Naive thymus-derived CD4-positive, alpha-beta T cell (primary cell): ENCODE results near the gene ABHD17C. TPM values are rescaled to one million over a fixed set of nuclear protein-coding genes. Genes with fewer than 3 reads are reported as not detected.

Experiments
- ATAC-seq: fragments of 150-1000 bp; cut with Tn5 transposase; 2 replicates; pipeline ENCODE4 v1.10.0; 2021; ENCODE audit warnings: mild to moderate bottlenecking, moderate library complexity
- CTCF ChIA-PET: fragments of 350-600 bp; sonication (Branson Sonifier 250); formaldehyde crosslinking; loops from one replicate; lab custom pipeline; 2021; ENCODE audit warnings: antibody characterized with exemption; lab: Charles Lee
- POLR2A ChIA-PET: fragments of 350-600 bp; sonication (Branson Sonifier 250); formaldehyde crosslinking; loops from one replicate; lab custom pipeline; 2021; ENCODE audit warnings: antibody characterized with exemption, inconsistent platforms; lab: Charles Lee
- DNase-seq, 9 donors: peaks; one replicate each; pipeline versions ENCODE4 v3.0.0 to v3.0.0-alpha.2; 2020 to 2022; ENCODE audit warnings: mixed read lengths in 1 of 9
- H3K27ac ChIP-seq: one replicate; pipeline ENCODE4 v1.7.0; 2013; ENCODE audit warnings: mild to moderate bottlenecking, low read depth, low read length, moderate library complexity
- H3K27me3 ChIP-seq, 2 donors: one replicate each; pipeline ENCODE4 v1.7.0; 2013; ENCODE audit warnings: low read length in 2 of 2, mild to moderate bottlenecking in 2 of 2, moderate library complexity in 2 of 2; ENCODE audit not compliant: control insufficient read depth in 2 of 2, insufficient read depth in 2 of 2
- H3K36me3 ChIP-seq, 3 experiments: 1 replicate in 2 of 3; 2 replicates in 1 of 3; pipeline ENCODE4 v1.7.0; 2013; ENCODE audit warnings: low read length in 3 of 3, mild to moderate bottlenecking in 3 of 3, moderate library complexity in 1 of 3; ENCODE audit not compliant: insufficient read depth in 3 of 3, control insufficient read depth in 2 of 3
- H3K4me1 ChIP-seq, 2 donors: one replicate each; pipeline ENCODE4 v1.7.0; 2013; ENCODE audit warnings: low read length in 2 of 2, mild to moderate bottlenecking in 2 of 2, moderate library complexity in 1 of 2; ENCODE audit not compliant: control insufficient read depth in 2 of 2, insufficient read depth in 2 of 2
- H3K4me3 ChIP-seq: 2 replicates; pipeline ENCODE4 v1.7.0; 2013; ENCODE audit warnings: mild to moderate bottlenecking, low read length
- H3K9me3 ChIP-seq, 3 experiments: 1 replicate in 2 of 3; 2 replicates in 1 of 3; pipeline ENCODE4 v1.7.0; 2013; ENCODE audit warnings: low read length in 3 of 3; ENCODE audit not compliant: control insufficient read depth in 2 of 3
- H3K27ac Mint-ChIP-seq, 9 donors: one replicate each; pipeline ENCODE4 v1.8.0; 2020 to 2022; ENCODE audit warnings: mixed read lengths in 9 of 9, mild to moderate bottlenecking in 8 of 9, moderate library complexity in 5 of 9, inconsistent platforms in 2 of 9
- H3K27me3 Mint-ChIP-seq, 5 donors: one replicate each; pipeline ENCODE4 v1.8.0; 2021 to 2022; ENCODE audit warnings: mixed read lengths in 5 of 5, mild to moderate bottlenecking in 1 of 5
- H3K36me3 Mint-ChIP-seq, 5 donors: one replicate each; pipeline ENCODE4 v1.8.0; 2020 to 2022; ENCODE audit warnings: mixed read lengths in 5 of 5, mild to moderate bottlenecking in 3 of 5, inconsistent platforms in 1 of 5
- H3K4me1 Mint-ChIP-seq, 7 donors: one replicate each; pipeline ENCODE4 v1.8.0; 2020 to 2022; ENCODE audit warnings: mixed read lengths in 7 of 7, mild to moderate bottlenecking in 3 of 7, inconsistent platforms in 1 of 7
- H3K4me3 Mint-ChIP-seq, 10 donors: one replicate each; pipeline ENCODE4 v1.8.0; 2020 to 2022; ENCODE audit warnings: mild to moderate bottlenecking in 10 of 10, mixed read lengths in 10 of 10, moderate library complexity in 6 of 10, inconsistent platforms in 2 of 10
- H3K9me3 Mint-ChIP-seq, 11 donors: one replicate each; pipeline ENCODE4 v1.8.0; 2020 to 2022; ENCODE audit warnings: mixed read lengths in 11 of 11, mild to moderate bottlenecking in 4 of 11, inconsistent platforms in 1 of 11, moderate library complexity in 1 of 11
- intact Hi-C, 2 donors: fragments of 100-400 bp; cut with micrococcal nuclease; formaldehyde crosslinking; loops; one replicate each; pipeline ENCODE4 v1.15.1; 2023
- polyA plus RNA-seq, 2 donors: library from polyadenylated mRNA; unstranded; fragments of 300-500 nt; fragmentation: Illumina TruSeq; gene quantifications; one replicate each; pipeline ENCODE4 v1.2.3, GENCODE V29; 2021
- total RNA-seq, 6 experiments: library from RNA in 5 of 6; stranded (reverse) in 5 of 6; gene quantifications; 1 replicate in 5 of 6; 2 replicates in 1 of 6; pipeline ENCODE4 v1.2.3 and lab custom pipeline; 2021 to 2026

The ABHD17C gene
- total and polyA plus RNA-seq, 7 experiments from 2014 or later: 0.26 to 2.8 (median 1.8) TPM

DNA sequence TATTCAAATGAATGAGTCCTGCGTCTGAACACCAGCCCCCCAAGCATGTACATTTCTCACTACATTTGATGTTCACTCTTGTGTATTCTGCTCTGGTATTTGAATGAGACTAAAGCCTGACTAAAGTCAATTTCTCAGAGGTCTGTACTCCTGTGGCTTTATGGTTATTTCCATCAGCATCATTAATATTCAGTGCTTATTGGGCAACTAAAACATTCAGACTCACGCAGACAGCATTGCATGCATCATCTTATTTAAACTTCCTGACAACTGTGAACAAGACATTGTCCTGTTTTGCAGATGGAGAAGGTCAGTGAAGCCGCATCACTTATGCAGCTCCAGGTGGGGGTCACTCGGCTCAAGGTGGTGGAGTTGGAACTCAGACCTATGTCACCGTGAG is 95.1 kb downstream of the ABHD17C start:
- Mint-ChIP-seq H3K36me3 (no peaks in the 10 kb centered on the region), H3K27me3 (peaks cover 17 to 34% (median 27%) of the 10 kb centered on the region in 5 donors), H3K4me3 (no peak overlapping the region), H3K4me1 (peaks cover 0 to 2% (median 0%) of the 10 kb centered on the region in 7 donors), H3K9me3 (peaks cover 0 to 2% (median 0%) of the 10 kb centered on the region in 11 donors), H3K27ac (no peak overlapping the region)
- Histone ChIP-seq H3K9me3 (no peaks in the 10 kb centered on the region), H3K27me3 (peaks cover 0 to 3% of the 10 kb centered on the region in 2 donors), H3K27ac (no peak overlapping the region), H3K36me3 (no peaks in the 10 kb centered on the region), H3K4me3 (no peak overlapping the region), H3K4me1 (no peaks in the 10 kb centered on the region)
- ChIA-PET POLR2A (no interaction called here), CTCF (no interaction called here)
- ATAC-seq (no peak), DNase-seq (no peak)
- intact Hi-C loops: no loop called here

DNA sequence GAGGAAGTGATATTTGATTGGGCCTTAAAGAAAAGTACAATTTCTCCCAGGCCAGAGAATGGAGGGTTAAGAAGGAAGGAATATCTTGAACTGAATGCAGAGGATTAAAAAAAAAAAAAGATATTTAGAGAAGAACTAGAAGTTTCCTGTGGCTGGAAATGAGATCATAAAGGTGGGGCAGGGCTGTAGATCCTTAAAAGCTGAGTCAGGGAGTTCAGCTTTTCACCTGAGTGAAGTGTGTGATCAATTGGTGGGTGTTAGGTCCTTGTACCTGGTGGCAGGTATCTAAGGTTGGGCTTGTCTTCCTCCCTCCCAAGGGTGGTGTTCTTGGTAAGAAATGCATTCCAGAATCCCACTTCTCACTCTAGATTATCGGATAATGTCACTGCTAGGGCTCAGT is 95.9 kb downstream of the ABHD17C start:
- ATAC-seq (no peak), DNase-seq (no peak)
- intact Hi-C loops: no loop called here
- Mint-ChIP-seq H3K9me3 (peaks cover 0 to 3% (median 0%) of the 10 kb centered on the region in 11 donors), H3K4me1 (peaks cover 0 to 2% (median 0%) of the 10 kb centered on the region in 7 donors), H3K27me3 (peaks cover 21 to 35% (median 30%) of the 10 kb centered on the region in 5 donors), H3K4me3 (no peak overlapping the region), H3K27ac (no peak overlapping the region), H3K36me3 (no peaks in the 10 kb centered on the region)
- Histone ChIP-seq H3K9me3 (no peaks in the 10 kb centered on the region), H3K4me3 (no peak overlapping the region), H3K27ac (no peak overlapping the region), H3K36me3 (no peaks in the 10 kb centered on the region), H3K4me1 (no peaks in the 10 kb centered on the region), H3K27me3 (peaks cover 0 to 3% of the 10 kb centered on the region in 2 donors)
- ChIA-PET POLR2A (no interaction called here), CTCF (no interaction called here)

DNA sequence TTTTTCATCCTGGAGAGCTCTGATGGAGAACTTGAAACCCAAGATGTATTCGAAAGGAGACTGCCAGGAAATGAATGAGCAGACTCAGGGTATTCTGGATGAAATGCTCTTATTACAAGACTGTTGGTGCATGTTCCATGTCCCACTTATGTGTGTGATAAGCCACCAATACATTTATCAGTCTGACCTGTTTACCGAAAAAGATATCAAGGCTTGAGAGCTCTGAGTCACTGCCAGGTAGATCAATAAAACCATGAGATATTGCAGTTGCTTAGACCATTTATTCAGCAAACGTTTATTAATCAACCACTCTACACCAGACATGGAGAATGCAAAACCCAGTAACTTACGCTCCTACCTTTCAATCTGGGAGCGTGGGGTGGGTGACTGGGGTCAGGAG is 101.3 kb downstream of the ABHD17C start:
- Histone ChIP-seq H3K27ac (no peak overlapping the region), H3K36me3 (no peaks in the 10 kb centered on the region), H3K4me1 (no peaks in the 10 kb centered on the region), H3K9me3 (no peaks in the 10 kb centered on the region), H3K27me3 (no peaks in the 10 kb centered on the region), H3K4me3 (no peak overlapping the region)
- Mint-ChIP-seq H3K4me3 (no peak overlapping the region), H3K9me3 (peaks cover 0 to 4% (median 0%) of the 10 kb centered on the region in 11 donors), H3K36me3 (no peaks in the 10 kb centered on the region), H3K4me1 (no peaks in the 10 kb centered on the region), H3K27me3 (peaks cover 13 to 29% (median 22%) of the 10 kb centered on the region in 5 donors), H3K27ac (no peak overlapping the region)
- DNase-seq (no peak), ATAC-seq (no peak)
- intact Hi-C loops: no loop called here
- CTCF ChIA-PET: no interaction called here
- POLR2A ChIA-PET: no interaction called here

DNA sequence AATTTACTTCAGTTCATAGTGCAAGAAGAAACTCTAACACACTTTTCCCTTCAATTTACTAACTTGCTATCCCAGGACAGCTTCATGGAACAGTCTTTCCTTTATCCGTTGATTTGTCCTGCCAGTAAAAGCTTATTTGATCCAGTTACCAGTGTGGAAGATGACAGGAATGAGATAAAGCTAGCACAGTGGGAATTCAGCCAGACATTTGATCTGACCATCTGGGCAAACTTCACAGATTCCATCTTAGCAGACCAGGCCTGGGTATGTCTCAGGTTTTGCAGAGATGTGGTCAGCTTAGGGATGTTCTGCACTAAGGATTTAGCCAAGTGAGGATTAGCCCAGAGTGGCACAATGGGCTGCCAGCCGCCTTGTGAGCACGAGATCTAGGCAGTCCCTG is 103.8 kb downstream of the ABHD17C start:
- H3K36me3 ChIP-seq: no peaks in the 10 kb centered on the region
- CTCF ChIA-PET: no interaction called here

DNA sequence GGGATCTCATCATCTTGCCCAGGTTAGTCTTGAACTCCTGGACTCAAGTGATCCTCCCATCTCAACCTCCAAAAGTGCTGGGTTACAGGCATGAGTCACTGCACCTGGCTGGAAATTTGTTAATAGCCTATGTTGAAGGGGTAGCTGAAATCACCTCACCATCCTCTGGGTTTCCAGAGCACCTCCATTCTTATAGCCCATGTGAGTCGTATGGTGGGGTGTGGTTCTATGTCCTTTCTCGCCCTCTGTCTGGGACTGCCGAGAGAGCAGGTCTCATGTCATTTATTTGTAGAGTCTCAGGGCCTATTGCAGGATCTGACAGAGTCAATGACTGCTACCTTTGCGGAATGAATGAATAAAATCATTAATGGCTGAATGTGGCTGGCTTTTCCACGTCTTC is 105.0 kb downstream of the ABHD17C start:
- Histone ChIP-seq H3K9me3 (no peaks in the 10 kb centered on the region), H3K36me3 (no peaks in the 10 kb centered on the region), H3K27ac (no peak overlapping the region), H3K27me3 (no peaks in the 10 kb centered on the region), H3K4me1 (peaks cover 6 to 11% of the 10 kb centered on the region in 2 donors), H3K4me3 (no peak overlapping the region)
- DNase-seq (no peak), ATAC-seq (no peak)
- intact Hi-C loops: no loop called here
- ChIA-PET POLR2A (no interaction called here), CTCF (no interaction called here)
- Mint-ChIP-seq H3K27ac (no peak overlapping the region), H3K4me1 (peaks cover 9 to 23% (median 18%) of the 10 kb centered on the region in 7 donors), H3K9me3 (peaks cover 0 to 4% (median 0%) of the 10 kb centered on the region in 11 donors), H3K4me3 (no peak overlapping the region), H3K27me3 (peaks cover 5 to 15% (median 9%) of the 10 kb centered on the region in 5 donors), H3K36me3 (no peaks in the 10 kb centered on the region)

More for the DNA sequence above, 103.8 kb downstream of the ABHD17C start:
- POLR2A ChIA-PET: no interaction called here
- H3K4me3 Mint-ChIP-seq: no peak overlapping the region
- no peak for DNase-seq
- H3K4me1 ChIP-seq: no peaks in the 10 kb centered on the region
- H3K27ac Mint-ChIP-seq: no peak overlapping the region
- intact Hi-C loops: no loop called here
- H3K4me3 ChIP-seq: no peak overlapping the region
- H3K27me3 Mint-ChIP-seq: peaks cover 5 to 22% (median 13%) of the 10 kb centered on the region in 5 donors
- H3K27me3 ChIP-seq: no peaks in the 10 kb centered on the region
- H3K36me3 Mint-ChIP-seq: no peaks in the 10 kb centered on the region
- H3K4me1 Mint-ChIP-seq: peaks cover 0 to 11% (median 7%) of the 10 kb centered on the region in 7 donors
- no peak for ATAC-seq
- H3K9me3 ChIP-seq: no peaks in the 10 kb centered on the region
- peaks cover 0 to 4% (median 0%) of the 10 kb centered on the region in 11 donors for H3K9me3 Mint-ChIP-seq
- no peak overlapping the region for H3K27ac ChIP-seq

DNA sequence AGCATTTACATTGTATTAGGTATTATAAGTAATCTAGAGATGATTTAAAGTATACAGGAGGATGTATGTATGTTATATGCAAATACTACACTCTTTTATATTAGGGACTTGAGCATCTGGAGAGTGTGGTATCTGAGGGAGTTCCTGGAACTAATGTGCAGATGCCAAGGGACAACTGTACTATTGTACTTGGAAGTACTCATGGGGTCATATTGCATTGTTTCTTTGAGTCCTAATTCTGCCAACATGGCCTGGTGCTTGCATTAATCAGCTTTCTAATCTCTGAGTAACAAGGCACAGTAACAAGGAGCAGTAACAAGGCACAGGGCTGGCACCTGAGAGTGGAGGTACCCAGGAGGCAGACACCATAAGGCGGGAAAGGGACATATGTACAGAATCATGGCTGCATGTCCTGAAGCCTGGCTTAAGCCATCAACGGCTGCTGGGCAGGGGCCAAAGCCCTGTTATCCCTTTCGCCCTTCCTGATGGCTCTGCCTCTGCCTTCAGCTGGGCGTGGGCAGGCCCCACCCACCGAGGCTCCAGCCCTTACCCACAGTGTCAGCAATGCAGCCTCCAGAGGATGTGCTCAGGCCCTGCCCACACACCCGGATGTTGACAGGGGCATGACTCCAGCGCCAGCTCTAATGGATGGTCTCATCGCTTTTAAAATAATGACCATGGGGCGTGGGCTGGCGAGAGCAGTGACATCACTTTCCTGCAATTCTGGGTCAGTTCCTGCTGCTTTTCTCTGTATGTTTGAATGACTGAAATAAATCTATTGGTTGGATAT is 107.0 kb downstream of the ABHD17C start:
- DNase-seq: no peak
- Histone ChIP-seq H3K36me3 (no peaks in the 10 kb centered on the region), H3K27ac (no peak overlapping the region), H3K9me3 (no peaks in the 10 kb centered on the region), H3K4me3 (no peak overlapping the region), H3K4me1 (peaks cover 6 to 13% of the 10 kb centered on the region in 2 donors), H3K27me3 (no peaks in the 10 kb centered on the region)
- Mint-ChIP-seq H3K4me3 (no peak overlapping the region), H3K4me1 (peaks cover 13 to 31% (median 25%) of the 10 kb centered on the region in 7 donors), H3K9me3 (peaks cover 0 to 4% (median 0%) of the 10 kb centered on the region in 11 donors), H3K27ac (no peak overlapping the region), H3K36me3 (no peaks in the 10 kb centered on the region), H3K27me3 (peaks cover 0 to 6% (median 2%) of the 10 kb centered on the region in 5 donors)
- intact Hi-C loops: no loop called here
- POLR2A ChIA-PET: no interaction called here
- CTCF ChIA-PET: no interaction called here
- ATAC-seq: no peak
